Left lung (tissue), 10 donors: Measurements from ENCODE around the gene ZNF695. TPM values are rescaled to one million over a fixed set of nuclear protein-coding genes. Genes with fewer than 3 reads are reported as not detected.
A peak's percentile ranks its signal among the peaks of the same experiment; 100 is the strongest.

Experiments
- ATAC-seq: fragments of 200-7000 bp; cut with Tn5 transposase; one replicate; pipeline ENCODE4 v1.9.1; 2020; ENCODE audit warnings: moderate library complexity
- DNase-seq, 4 donors: peaks; one replicate each; pipeline ENCODE4 v3.0.0-alpha.2; 2013 to 2020
- H3K27ac ChIP-seq, 2 donors: fragments of 200-600 bp; sonication (generic) in 1 of 2; one replicate each; pipeline versions ENCODE4 v1.5.0 to v1.8.0; 2020 to 2021
- H3K27me3 ChIP-seq, 2 donors: fragments of 200-600 bp; sonication (generic) in 1 of 2; one replicate each; pipeline versions ENCODE4 v1.5.0 to v1.8.0; 2020 to 2021
- H3K36me3 ChIP-seq, 2 donors: fragments of 200-600 bp; sonication (generic) in 1 of 2; one replicate each; pipeline versions ENCODE4 v1.5.0 to v1.8.0; 2020 to 2021
- H3K4me1 ChIP-seq, 2 donors: fragments of 200-600 bp; one replicate each; pipeline ENCODE4 v1.8.0; 2021
- H3K4me3 ChIP-seq, 2 donors: fragments of 200-600 bp; sonication (generic) in 1 of 2; one replicate each; pipeline versions ENCODE4 v1.5.0 to v1.8.0; 2020 to 2021; ENCODE audit warnings: mild to moderate bottlenecking in 1 of 2
- H3K9me3 ChIP-seq, 2 donors: fragments of 200-600 bp; sonication (generic) in 1 of 2; one replicate each; pipeline versions ENCODE4 v1.5.0 to v1.8.0; 2020 to 2021
- CTCF ChIP-seq, 2 donors: fragments of 200-600 bp; sonication (generic) in 1 of 2; IDR thresholded peaks; one replicate each; pipeline versions ENCODE4 v1.5.0 to v1.8.0; 2021; ENCODE audit warnings: antibody characterized with exemption in 2 of 2
- intact Hi-C, 2 donors: fragments of 100-400 bp; cut with DNase I; formaldehyde crosslinking; loops; one replicate each; pipeline versions ENCODE4 v1.11.2 to v1.14.2; 2022
- polyA plus RNA-seq, 6 donors: library from polyadenylated mRNA; unstranded; fragments of 120-200 nt; gene quantifications; one replicate each; pipeline ENCODE4 v1.2.1, GENCODE V29; 2013; ENCODE audit not compliant: insufficient read length in 6 of 6
- total RNA-seq, 2 donors: library from RNA; stranded (reverse); fragmentation: NEBNext Ultra II Directional; extraction: Animal tissue kit (Norgen Biotek cat#: 25700); gene quantifications; one replicate each; pipeline ENCODE4 v1.2.1, GENCODE V29; 2021
- donor health status: DM: no; HTN: yes; CAD: no.
- donor health status: DM: no; HTN: no; CAD: no.

Gene ZNF695
- total and polyA plus RNA-seq, 8 donors: 0.13 to 5.5 (median 3.2) TPM

- Histone ChIP-seq H3K27ac (peak overlapping the region; percentile 58 to 93), H3K36me3 (no peaks in the 10 kb centered on the region), H3K4me1 (peaks cover 0 to 30% of the 10 kb centered on the region in 2 donors), H3K27me3 (no peaks in the 10 kb centered on the region), H3K9me3 (peaks cover 0 to 4% of the 10 kb centered on the region in 2 donors), H3K4me3 (no peak overlapping the region)
- intact Hi-C loops: no loop called here
- DNase-seq (peak in 1 of 4 donors; percentile 5), ATAC-seq (peak; percentile 53)
- no peak for TF ChIP-seq CTCF (IDR thresholded peaks at IDR 0.05)
Measured at GRCh38 chr1:246959944-246960693, 47.7 kb downstream of the ZNF695 start.

- Histone ChIP-seq H3K27ac (no peak overlapping the region), H3K4me3 (no peak overlapping the region), H3K27me3 (no peaks in the 10 kb centered on the region), H3K4me1 (no peaks in the 10 kb centered on the region), H3K36me3 (no peaks in the 10 kb centered on the region), H3K9me3 (no peaks in the 10 kb centered on the region)
- intact Hi-C loops: no loop called here
- ATAC-seq (no peak), DNase-seq (no peak)
- no peak for TF ChIP-seq CTCF (IDR thresholded peaks at IDR 0.05)
Measured at GRCh38 chr1:246954126-246954525, 53.7 kb downstream of the ZNF695 start.

- Histone ChIP-seq H3K27ac (no peak overlapping the region), H3K36me3 (no peaks in the 10 kb centered on the region), H3K27me3 (no peaks in the 10 kb centered on the region), H3K9me3 (no peaks in the 10 kb centered on the region), H3K4me3 (no peak overlapping the region), H3K4me1 (no peaks in the 10 kb centered on the region)
- TF ChIP-seq CTCF (IDR thresholded peaks at IDR 0.05): no peak
- ATAC-seq: no peak
- no peak for DNase-seq
- intact Hi-C loops: no loop called here
Measured at GRCh38 chr1:246951413-246951812, 56.4 kb downstream of the ZNF695 start.

- DNase-seq (no peak), ATAC-seq (no peak)
- no peak for TF ChIP-seq CTCF (IDR thresholded peaks at IDR 0.05)
- no peak overlapping the region for H3K27ac ChIP-seq
- H3K4me3 ChIP-seq: no peak overlapping the region
- intact Hi-C loops: no loop called here
- H3K9me3 ChIP-seq: no peaks in the 10 kb centered on the region
- no peaks in the 10 kb centered on the region for H3K36me3 ChIP-seq
- H3K27me3 ChIP-seq: no peaks in the 10 kb centered on the region
- H3K4me1 ChIP-seq: no peaks in the 10 kb centered on the region
Measured at GRCh38 chr1:246949956-246950355, 57.9 kb downstream of the ZNF695 start.

GRCh38 chr1:246947255-246947654 lies 60.6 kb downstream of the ZNF695 start:
- intact Hi-C loops: no loop called here
- peak overlapping the region in 1 of 2 donors; percentile 67 for H3K27ac ChIP-seq

More at GRCh38 chr1:246947255-246947654, 60.6 kb downstream of the ZNF695 start:
- DNase-seq (peak in 1 of 4 donors; percentile 41), ATAC-seq (peak; percentile 85)
- no peaks in the 10 kb centered on the region for H3K4me1 ChIP-seq
- no peaks in the 10 kb centered on the region for H3K36me3 ChIP-seq
- no peaks in the 10 kb centered on the region for H3K27me3 ChIP-seq
- no peak for TF ChIP-seq CTCF (IDR thresholded peaks at IDR 0.05)
- no peaks in the 10 kb centered on the region for H3K9me3 ChIP-seq
- no peak overlapping the region for H3K4me3 ChIP-seq
